ENCODE results near the gene PEAR1. TPM values are rescaled to one million over a fixed set of nuclear protein-coding genes. Genes with fewer than 3 reads are reported as not detected.

Gene PEAR1
- total and polyA plus RNA-seq, 9 donors, result 4.3 to 21.2 (median 13.4) TPM

GRCh38 chr1:156947818-156948525 is 54.5 kb downstream of the PEAR1 start:
- no peak overlapping the region for H3K27ac ChIP-seq
- DNase-seq, result no peak
- H3K4me1 ChIP-seq (ENCODE audit: insufficient read depth), result no peaks in the 10 kb centered on the region
- intact Hi-C loops (cut with DNase I), result no loop called here
- whole genome bisulfite sequencing, 3 donors, result 94 to 95% (median 95%) methylated on average over 17 of the region's 17 CpGs
- no peaks in the 10 kb centered on the region for H3K27me3 ChIP-seq
- TF ChIP-seq CTCF (IDR thresholded peaks at IDR 0.05) (no peak), EP300 (IDR thresholded peaks at IDR 0.05) (no peak), POLR2A (IDR thresholded peaks at IDR 0.05) (no peak)
- H3K36me3 ChIP-seq, result no peaks in the 10 kb centered on the region
- no peak overlapping the region for H3K4me3 ChIP-seq
- H3K9me3 ChIP-seq, result no peaks in the 10 kb centered on the region

- no peaks in the 10 kb centered on the region for H3K36me3 ChIP-seq
- DNase-seq, result no peak
- intact Hi-C loops (cut with DNase I), result no loop called here
- 61 to 82% (median 68%) methylated on average over 4 of the region's 4 CpGs for WGBS, 3 donors
- no peaks in the 10 kb centered on the region for H3K27me3 ChIP-seq
- H3K4me3 ChIP-seq, result no peak overlapping the region
- H3K27ac ChIP-seq, result no peak overlapping the region
- TF ChIP-seq CTCF (IDR thresholded peaks at IDR 0.05) (no peak), POLR2A (IDR thresholded peaks at IDR 0.05) (no peak), EP300 (IDR thresholded peaks at IDR 0.05) (no peak)
- H3K4me1 ChIP-seq (ENCODE audit: insufficient read depth), result no peaks in the 10 kb centered on the region
- H3K9me3 ChIP-seq, result no peaks in the 10 kb centered on the region
Measured at GRCh38 chr1:156948708-156949107, 55.2 kb downstream of the PEAR1 start.

GRCh38 chr1:156949127-156949526 is 55.6 kb downstream of the PEAR1 start:
- TF ChIP-seq CTCF (IDR thresholded peaks at IDR 0.05), result no peak
- no peak for TF ChIP-seq EP300 (IDR thresholded peaks at IDR 0.05)
- no peak for TF ChIP-seq POLR2A (IDR thresholded peaks at IDR 0.05)
- Histone ChIP-seq H3K27me3 (no peaks in the 10 kb centered on the region), H3K9me3 (no peaks in the 10 kb centered on the region), H3K4me3 (no peak overlapping the region), H3K27ac (no peak overlapping the region), H3K4me1 (ENCODE audit: insufficient read depth) (no peaks in the 10 kb centered on the region), H3K36me3 (no peaks in the 10 kb centered on the region)
- 91 to 97% (median 93%) methylated on average over 5 of the region's 5 CpGs for WGBS, 3 donors
- no peak for DNase-seq
- intact Hi-C loops (cut with DNase I), result no loop called here

- intact Hi-C loops (cut with DNase I), result no loop called here
- H3K27ac ChIP-seq, result no peak overlapping the region
- no peaks in the 10 kb centered on the region for H3K27me3 ChIP-seq
- no peak overlapping the region for H3K4me3 ChIP-seq
- DNase-seq, result no peak
- no peaks in the 10 kb centered on the region for H3K9me3 ChIP-seq
- no peaks in the 10 kb centered on the region for H3K4me1 ChIP-seq (ENCODE audit: insufficient read depth)
- no peak for TF ChIP-seq EP300 (IDR thresholded peaks at IDR 0.05)
- TF ChIP-seq POLR2A (IDR thresholded peaks at IDR 0.05), result no peak
- H3K36me3 ChIP-seq, result no peaks in the 10 kb centered on the region
- 94 to 97% (median 95%) methylated on average over 5 of the region's 5 CpGs for WGBS, 3 donors
Measured at GRCh38 chr1:156951371-156951770, 57.9 kb downstream of the PEAR1 start.

- H3K36me3 ChIP-seq, result no peaks in the 10 kb centered on the region
- 46 to 62% (median 58%) methylated on average over 2 of the region's 2 CpGs for WGBS, 3 donors
- H3K9me3 ChIP-seq, result no peaks in the 10 kb centered on the region
- intact Hi-C loops (cut with DNase I), result no loop called here
- DNase-seq, result no peak
- no peak for TF ChIP-seq POLR2A (IDR thresholded peaks at IDR 0.05)
- no peak overlapping the region for H3K4me3 ChIP-seq
- no peak overlapping the region for H3K27ac ChIP-seq
- no peaks in the 10 kb centered on the region for H3K27me3 ChIP-seq
- H3K4me1 ChIP-seq (ENCODE audit: insufficient read depth), result no peaks in the 10 kb centered on the region
Measured at GRCh38 chr1:156953571-156953970, 60.1 kb downstream of the PEAR1 start.

All from ovary (tissue), 9 donors.